ENCODE results near the gene TUNAR.

- TF ChIP-seq EP300 (IDR thresholded peaks at IDR 0.05) (no peak), POLR2AphosphoS5 (IDR thresholded peaks at IDR 0.05) (no peak)
These were observed 14.4 kb upstream of the TUNAR start for GRCh38 chr14:95862243-95862642.

Measured in upper lobe of left lung (tissue), 4 donors.